HG03095 (cell line): Measurements from ENCODE around the gene C4BPB.

Experiments
- ATAC-seq: cut with Tn5 transposase; IDR thresholded peaks from one replicate; pipeline ENCODE4 v1.9.1; 2021; ENCODE audit warnings: moderate library complexity; ENCODE audit not compliant: unreplicated experiment

The C4BPB gene

GRCh38 chr1:207059881-207060280 lies 28.8 kb upstream of the C4BPB start:
- ATAC-seq: no peak

GRCh38 chr1:207060596-207060995 lies 28.1 kb upstream of the C4BPB start:
- no peak for ATAC-seq

GRCh38 chr1:207062058-207062457 lies 26.6 kb upstream of the C4BPB start:
- ATAC-seq: no peak

GRCh38 chr1:207063014-207063413 lies 25.6 kb upstream of the C4BPB start:
- ATAC-seq: no peak

GRCh38 chr1:207064561-207064960 lies 24.1 kb upstream of the C4BPB start:
- no peak for ATAC-seq

GRCh38 chr1:207067185-207067584 lies 21.5 kb upstream of the C4BPB start:
- ATAC-seq: no peak

- ATAC-seq: no peak
Measured at GRCh38 chr1:207067665-207068064, 21.0 kb upstream of the C4BPB start.

GRCh38 chr1:207069061-207069460 lies 19.6 kb upstream of the C4BPB start:
- ATAC-seq: no peak

- no peak for ATAC-seq
Measured at GRCh38 chr1:207069858-207070506, 18.7 kb upstream of the C4BPB start.

GRCh38 chr1:207070811-207071210 lies 17.8 kb upstream of the C4BPB start:
- no peak for ATAC-seq

GRCh38 chr1:207071426-207071825 lies 17.2 kb upstream of the C4BPB start:
- ATAC-seq: no peak

- no peak for ATAC-seq
Measured at GRCh38 chr1:207072233-207072632, 16.4 kb upstream of the C4BPB start.

- ATAC-seq: no peak
Measured at GRCh38 chr1:207073906-207074820, 14.5 kb upstream of the C4BPB start.

GRCh38 chr1:207076181-207076955 lies 12.3 kb upstream of the C4BPB start:
- ATAC-seq: no peak

GRCh38 chr1:207077012-207077411 lies 11.6 kb upstream of the C4BPB start:
- ATAC-seq: no peak

- ATAC-seq: no peak
Measured at GRCh38 chr1:207077470-207078377, 10.9 kb upstream of the C4BPB start.

- ATAC-seq: no peak
Measured at GRCh38 chr1:207078578-207079132, 10.0 kb upstream of the C4BPB start.

GRCh38 chr1:207079706-207080241 lies 8.9 kb upstream of the C4BPB start:
- no peak for ATAC-seq

GRCh38 chr1:207081088-207081487 lies 7.6 kb upstream of the C4BPB start:
- no peak for ATAC-seq

- ATAC-seq: no peak
Measured at GRCh38 chr1:207081806-207082205, 6.9 kb upstream of the C4BPB start.
